Tibial artery (tissue), 4 donors: Measurements from ENCODE around the gene RASGRF1.

Source experiments
- DNase-seq, 2 donors: peaks; one replicate each; pipeline ENCODE4 v3.0.0-alpha.2; 2019
- H3K27ac ChIP-seq, 2 donors: fragments of 200-600 bp; sonication (generic) in 1 of 2; 1 replicate in 1 of 2; 2 replicates in 1 of 2; pipeline ENCODE4 v1.5.1; 2018 to 2019; ENCODE audit warnings: mild to moderate bottlenecking in 1 of 2
- H3K27me3 ChIP-seq, 2 donors: fragments of 200-600 bp; sonication (generic) in 1 of 2; one replicate each; pipeline versions ENCODE4 v1.5.1 to v1.6.0; 2016 to 2019
- H3K36me3 ChIP-seq, 3 donors: fragments of 200-600 bp; sonication (generic) in 2 of 3; one replicate each; pipeline ENCODE4 v1.5.1; 2016 to 2019; ENCODE audit warnings: mild to moderate bottlenecking in 2 of 3
- H3K4me1 ChIP-seq, 4 donors: fragments of 200-600 bp; sonication (generic) in 2 of 4; 1 replicate in 3 of 4; 2 replicates in 1 of 4; pipeline ENCODE4 v1.5.1; 2016 to 2019
- H3K4me3 ChIP-seq, 2 donors: fragments of 200-600 bp; sonication (generic) in 1 of 2; 1 replicate in 1 of 2; 2 replicates in 1 of 2; pipeline ENCODE4 v1.5.1; 2018 to 2019; ENCODE audit warnings: mild to moderate bottlenecking in 2 of 2
- H3K9me3 ChIP-seq, 3 donors: fragments of 200-600 bp; sonication (generic) in 1 of 3; one replicate each; pipeline ENCODE4 v1.5.1; 2016 to 2019
- CTCF ChIP-seq, 2 experiments: fragments of 200-600 bp in 1 of 2; fragments of 450-650 bp in 1 of 2; IDR thresholded peaks; one replicate each; pipeline ENCODE4 v1.5.1; 2017 to 2019; ENCODE audit warnings: antibody characterized with exemption in 2 of 2, mild to moderate bottlenecking in 1 of 2, moderate library complexity in 1 of 2
- intact Hi-C: fragments of 100-400 bp; cut with DNase I; formaldehyde crosslinking; loops from one replicate; pipeline ENCODE4 v1.15.0; 2023; ENCODE audit warnings: low total_unique reads

RASGRF1 gene

GRCh38 chr15:79058260-79058850, 32.2 kb downstream of the RASGRF1 start:
- intact Hi-C loops, result no loop called here
- Histone ChIP-seq H3K27me3 (peaks cover 0 to 18% of the 10 kb centered on the region in 2 donors), H3K9me3 (no peaks in the 10 kb centered on the region), H3K4me3 (no peak overlapping the region), H3K27ac (no peak overlapping the region), H3K4me1 (no peaks in the 10 kb centered on the region), H3K36me3 (no peaks in the 10 kb centered on the region)
- no peak for TF ChIP-seq CTCF (IDR thresholded peaks at IDR 0.05)
- no peak for DNase-seq

GRCh38 chr15:79057050-79057449, 33.5 kb downstream of the RASGRF1 start:
- no peak overlapping the region for H3K4me3 ChIP-seq
- no peak overlapping the region for H3K27ac ChIP-seq
- peaks cover 0 to 14% of the 10 kb centered on the region in 2 donors for H3K27me3 ChIP-seq
- H3K36me3 ChIP-seq, result no peaks in the 10 kb centered on the region
- H3K9me3 ChIP-seq, result no peaks in the 10 kb centered on the region
- no peaks in the 10 kb centered on the region for H3K4me1 ChIP-seq
- intact Hi-C loops, result no loop called here
- no peak for TF ChIP-seq CTCF (IDR thresholded peaks at IDR 0.05)
- DNase-seq, result no peak

GRCh38 chr15:79054350-79054749, 36.2 kb downstream of the RASGRF1 start:
- no peaks in the 10 kb centered on the region for H3K36me3 ChIP-seq
- intact Hi-C loops, result no loop called here
- no peaks in the 10 kb centered on the region for H3K9me3 ChIP-seq
- DNase-seq, result no peak
- H3K4me3 ChIP-seq, result no peak overlapping the region
- no peaks in the 10 kb centered on the region for H3K4me1 ChIP-seq
- no peak overlapping the region for H3K27ac ChIP-seq
- TF ChIP-seq CTCF (IDR thresholded peaks at IDR 0.05), result no peak
- peaks cover 0 to 14% of the 10 kb centered on the region in 2 donors for H3K27me3 ChIP-seq

GRCh38 chr15:79053894-79054293, 36.7 kb downstream of the RASGRF1 start:
- no peak for TF ChIP-seq CTCF (IDR thresholded peaks at IDR 0.05)
- H3K4me1 ChIP-seq, result no peaks in the 10 kb centered on the region
- no peak for DNase-seq
- no peak overlapping the region for H3K4me3 ChIP-seq
- no peak overlapping the region for H3K27ac ChIP-seq
- peaks cover 0 to 14% of the 10 kb centered on the region in 2 donors for H3K27me3 ChIP-seq
- H3K9me3 ChIP-seq, result no peaks in the 10 kb centered on the region
- intact Hi-C loops, result no loop called here
- no peaks in the 10 kb centered on the region for H3K36me3 ChIP-seq

- no peak for DNase-seq
Observed at GRCh38 chr15:79051941-79052731, 38.4 kb downstream of the RASGRF1 start.

More at GRCh38 chr15:79051941-79052731, 38.4 kb downstream of the RASGRF1 start:
- no peak overlapping the region for H3K4me3 ChIP-seq
- no peak for TF ChIP-seq CTCF (IDR thresholded peaks at IDR 0.05)
- no peaks in the 10 kb centered on the region for H3K9me3 ChIP-seq
- intact Hi-C loops, result no loop called here
- peaks cover 0 to 2% of the 10 kb centered on the region in 2 donors for H3K27me3 ChIP-seq
- H3K36me3 ChIP-seq, result no peaks in the 10 kb centered on the region
- H3K4me1 ChIP-seq, result no peaks in the 10 kb centered on the region
- H3K27ac ChIP-seq, result no peak overlapping the region
